Pulmonary artery endothelial cell (primary cell): ENCODE results near the gene FBXO17. TPM values are rescaled to one million over a fixed set of nuclear protein-coding genes. Genes with fewer than 3 reads are reported as not detected.

Experiments
- DNase-seq: peaks from one replicate; pipeline ENCODE4 v3.0.0-alpha.2; 2011; ENCODE audit warnings: low read depth, low spot score
- total RNA-seq: library from RNA; depleted of rRNA; stranded (reverse); fragments of >200 nt; gene quantifications from 2 replicates; pipeline ENCODE4 v1.2.3, GENCODE V29; 2014

The FBXO17 gene
- total RNA-seq, 1 donor from 2014 or later = 25.9 TPM

- DNase-seq = no peak
Observed at GRCh38 chr19:38891771-38892170, 83.8 kb downstream of the FBXO17 start.

Other genes with a start within 250 kb of the FBXO17 start
- 0.20 TPM in 1 of 2 replicates, not detected in the other for gene CAPN12, start 231.3 kb downstream of the FBXO17 start, total RNA-seq
- not detected in 2 replicates for gene LGALS7, start 202.2 kb downstream of the FBXO17 start, total RNA-seq
- not detected in 2 replicates for gene LGALS7B, start 186.5 kb downstream of the FBXO17 start, total RNA-seq
- gene LGALS4, start 162.8 kb downstream of the FBXO17 start, total RNA-seq = not detected in 2 replicates
- 29.5 and 47.7 TPM in 2 replicates for gene ECH1, start 143.9 kb downstream of the FBXO17 start, total RNA-seq
- 400 and 489 TPM in 2 replicates for gene HNRNPL, start 125.8 kb downstream of the FBXO17 start, total RNA-seq
- 8.8 and 11.7 TPM in 2 replicates for gene RINL, start 97.5 kb downstream of the FBXO17 start, total RNA-seq
- gene SIRT2, start 76.1 kb downstream of the FBXO17 start, total RNA-seq = 47.3 and 48.8 TPM in 2 replicates
- gene NFKBIB, start 75.8 kb downstream of the FBXO17 start, total RNA-seq = 15.1 and 23.6 TPM in 2 replicates
- not detected in 2 replicates for gene CCER2, start 63.6 kb downstream of the FBXO17 start, total RNA-seq
- 18.7 and 19.7 TPM in 2 replicates for gene SARS2, start 45.0 kb downstream of the FBXO17 start, total RNA-seq
- gene MRPS12, start 44.8 kb downstream of the FBXO17 start, total RNA-seq = 46.3 and 59.3 TPM in 2 replicates
- 1.5 and 2.2 TPM in 2 replicates for gene FBXO27, start 56.8 kb upstream of the FBXO17 start, total RNA-seq
- 0.20 and 0.21 TPM in 2 replicates for gene ACP7, start 108.6 kb upstream of the FBXO17 start, total RNA-seq
- 7.5 and 7.6 TPM in 2 replicates for gene PAK4, start 150.0 kb upstream of the FBXO17 start, total RNA-seq
- gene NCCRP1, start 221.2 kb upstream of the FBXO17 start, total RNA-seq = not detected in 2 replicates
- gene SYCN, start 228.5 kb upstream of the FBXO17 start, total RNA-seq = not detected in 2 replicates